SK-N-SH (cell line): ENCODE data around the gene PCBP3. TPM values are rescaled to one million over a fixed set of nuclear protein-coding genes. Genes with fewer than 3 reads are reported as not detected.
A peak's percentile ranks its signal among the peaks of the same experiment; 100 is the strongest.
"Not testable (repeated sequence)": the region's sequence is repeated elsewhere in the genome, so short reads cannot be mapped to it uniquely, and the experiment has no call there.

Source experiments
- CTCF ChIA-PET: fragments of 300-600, 350-600 bp; formaldehyde crosslinking; extraction: SDS; loops from one replicate; lab custom pipeline; 2021; lab: Yijun Ruan, JAX
- POLR2A ChIA-PET: fragments of 350-600 bp; sonication (Branson Sonifier 250); formaldehyde crosslinking; extraction: SDS; loops from one replicate; lab custom pipeline; 2020; ENCODE audit warnings: antibody characterized with exemption, inconsistent platforms; lab: Yijun Ruan, JAX
- DNase-seq: peaks from one replicate; pipeline ENCODE4 v3.0.0; 2012
- H2AFZ ChIP-seq: fragments of 200-600 bp; sonication (generic); 2 replicates; pipeline ENCODE4 v1.8.1; 2016; ENCODE audit warnings: antibody characterized with exemption, mild to moderate bottlenecking, low read depth
- H3F3A ChIP-seq: fragments of 200-600 bp; sonication (generic); replicated peaks from 2 replicates; pipeline ENCODE3; 2016; ENCODE audit warnings: antibody characterized with exemption, mild to moderate bottlenecking; ENCODE audit not compliant: insufficient read depth
- H3K27ac ChIP-seq, 2 experiments: fragments of 200-500 bp in 1 of 2; fragments of 200-600 bp in 1 of 2; sonication (Bioruptor generic) in 1 of 2; sonication (generic), shearing (Covaris generic) in 1 of 2; 2 replicates each; pipeline versions ENCODE4 v1.5.1 to v1.6.1; 2014 to 2016; ENCODE audit warnings: low read depth in 2 of 2, inconsistent platforms in 1 of 2, low read length in 1 of 2, mild to moderate bottlenecking in 1 of 2, mixed read lengths in 1 of 2
- H3K27me3 ChIP-seq: fragments of 200-600 bp; sonication (generic), shearing (Covaris generic); 2 replicates; pipeline ENCODE4 v1.6.1; 2016; ENCODE audit warnings: mixed run types; ENCODE audit not compliant: insufficient read depth
- H3K36me3 ChIP-seq, 2 experiments: fragments of 200-500 bp in 1 of 2; fragments of 200-600 bp in 1 of 2; sonication (Bioruptor generic) in 1 of 2; sonication (generic) in 1 of 2; replicated peaks in 1 of 2; 2 replicates each; pipeline versions ENCODE3 to v1.5.1; 2014 to 2016; ENCODE audit warnings: low read length in 1 of 2, mild to moderate bottlenecking in 1 of 2; ENCODE audit not compliant: insufficient read depth in 2 of 2, control insufficient read depth in 1 of 2
- H3K4me1 ChIP-seq, 2 experiments: fragments of 200-500 bp in 1 of 2; fragments of 200-600 bp in 1 of 2; sonication (Bioruptor generic) in 1 of 2; sonication (generic), shearing (Covaris generic) in 1 of 2; 2 replicates each; pipeline versions ENCODE4 v1.5.1 to v1.6.1; 2014 to 2016; ENCODE audit warnings: low read depth in 1 of 2, low read length in 1 of 2, mixed run types in 1 of 2; ENCODE audit not compliant: insufficient read depth in 2 of 2, control insufficient read depth in 1 of 2
- H3K4me2 ChIP-seq: fragments of 200-600 bp; sonication (generic), shearing (Covaris generic); 2 replicates; pipeline ENCODE4 v1.6.1; 2017; ENCODE audit warnings: mixed run types
- H3K4me3 ChIP-seq, 2 experiments: fragments of 200-500 bp in 1 of 2; fragments of 200-600 bp in 1 of 2; sonication (Bioruptor generic) in 1 of 2; sonication (generic), shearing (Covaris generic) in 1 of 2; 2 replicates each; pipeline versions ENCODE4 v1.5.1 to v1.8.1; 2014 to 2016; ENCODE audit warnings: low read depth in 2 of 2, inconsistent platforms in 1 of 2, low read length in 1 of 2, mild to moderate bottlenecking in 1 of 2, mixed read lengths in 1 of 2, moderate library complexity in 1 of 2
- H3K79me2 ChIP-seq: fragments of 200-600 bp; sonication (generic); 2 replicates; pipeline ENCODE4 v1.8.1; 2017; ENCODE audit warnings: mild to moderate bottlenecking; ENCODE audit not compliant: insufficient read depth
- H3K9ac ChIP-seq: fragments of 200-600 bp; sonication (generic); 2 replicates; pipeline ENCODE4 v1.6.1; 2017; ENCODE audit warnings: mixed run types
- H3K9me2 ChIP-seq: fragments of 200-600 bp; sonication (generic); 2 replicates; pipeline ENCODE4 v1.6.1; 2017; ENCODE audit warnings: mixed run types
- H3K9me3 ChIP-seq: fragments of 200-600 bp; sonication (generic); 2 replicates; pipeline ENCODE4 v1.6.1; 2017; ENCODE audit warnings: mixed run types, mild to moderate bottlenecking, moderate library complexity
- H4K20me1 ChIP-seq: fragments of 200-600 bp; sonication (generic); 2 replicates; pipeline ENCODE4 v1.6.1; 2017; ENCODE audit warnings: mild to moderate bottlenecking, mixed run types; ENCODE audit not compliant: insufficient read depth
- EP300 ChIP-seq, 2 experiments: IDR thresholded peaks; 2 replicates each; pipeline versions ENCODE4 v1.4.0 to v1.6.1; 2012; ENCODE audit warnings: borderline replicate concordance in 1 of 2, low read depth in 1 of 2, low read length in 1 of 2
- FOXM1 ChIP-seq: IDR thresholded peaks from 2 replicates; pipeline ENCODE4 v1.4.0; 2012; ENCODE audit warnings: low read depth, mild to moderate bottlenecking
- MEF2A ChIP-seq: IDR thresholded peaks from 2 replicates; pipeline ENCODE4 v1.4.0; 2012; ENCODE audit warnings: low read depth, borderline replicate concordance
- NRF1 ChIP-seq: IDR thresholded peaks from 2 replicates; pipeline ENCODE4 v1.6.1; 2012; ENCODE audit warnings: low read depth, mild to moderate bottlenecking, low read length
- RFX5 ChIP-seq: IDR thresholded peaks from 2 replicates; pipeline ENCODE4 v1.6.1; 2012; ENCODE audit warnings: mild to moderate bottlenecking, improper control_type of control experiment, low read length
- YY1 ChIP-seq: IDR thresholded peaks from 2 replicates; pipeline ENCODE4 v1.4.0; 2012; ENCODE audit warnings: low read depth, mild to moderate bottlenecking
- WGBS: methylation state at CpG from one replicate; pipeline ENCODE4 v1.1.6; 2017; ENCODE audit warnings: low lambda C conversion rate; 5-methylcytosine and 5-hydroxymethylcytosine counted together
- polyA plus RNA-seq, 3 experiments: library from polyadenylated mRNA; depleted of rRNA; stranded (reverse); fragments of >200 nt; gene quantifications; 2 replicates each; pipeline ENCODE4 v1.2.3, GENCODE V29; 2012
- TF ChIP-seq, protein P1 (sequence below): IDR thresholded peaks from 2 replicates; pipeline ENCODE4 v1.4.0; 2012; ENCODE audit warnings: low read depth, borderline replicate concordance
- TF ChIP-seq, protein P2 (sequence below): fragments of 150-350 bp; IDR thresholded peaks from 2 replicates; pipeline ENCODE4 v1.6.1; 2017; ENCODE audit warnings: antibody characterized with exemption, low read length, low read depth, borderline replicate concordance
- TF ChIP-seq, protein P3 (sequence below): IDR thresholded peaks from 2 replicates; pipeline ENCODE4; 2012

The PCBP3 gene
- polyA plus RNA-seq, 1 of the 3 experiments (the other 2 are of a cell fraction) = 9.5 TPM

DNA sequence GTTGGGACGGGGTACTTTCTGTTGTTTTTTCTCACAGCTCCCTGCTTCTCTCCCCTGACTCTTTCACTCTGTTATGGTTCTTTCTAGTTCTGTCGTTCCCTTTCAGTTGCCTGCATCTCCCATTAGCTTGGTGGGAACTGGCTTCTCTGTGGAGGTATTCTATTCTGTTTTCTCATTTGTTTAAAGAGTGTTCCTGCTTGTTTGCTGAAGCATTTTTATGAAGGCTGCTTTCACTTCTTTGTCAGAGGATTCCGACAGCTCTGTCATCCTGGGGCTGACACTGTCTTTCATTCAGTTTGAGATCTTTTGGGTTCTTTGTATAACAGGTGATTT lies 242.0 kb downstream of the PCBP3 start (continued):
- no peak for TF ChIP-seq NRF1
- no peak for TF ChIP-seq MEF2A
- TF ChIP-seq, protein P1, sequence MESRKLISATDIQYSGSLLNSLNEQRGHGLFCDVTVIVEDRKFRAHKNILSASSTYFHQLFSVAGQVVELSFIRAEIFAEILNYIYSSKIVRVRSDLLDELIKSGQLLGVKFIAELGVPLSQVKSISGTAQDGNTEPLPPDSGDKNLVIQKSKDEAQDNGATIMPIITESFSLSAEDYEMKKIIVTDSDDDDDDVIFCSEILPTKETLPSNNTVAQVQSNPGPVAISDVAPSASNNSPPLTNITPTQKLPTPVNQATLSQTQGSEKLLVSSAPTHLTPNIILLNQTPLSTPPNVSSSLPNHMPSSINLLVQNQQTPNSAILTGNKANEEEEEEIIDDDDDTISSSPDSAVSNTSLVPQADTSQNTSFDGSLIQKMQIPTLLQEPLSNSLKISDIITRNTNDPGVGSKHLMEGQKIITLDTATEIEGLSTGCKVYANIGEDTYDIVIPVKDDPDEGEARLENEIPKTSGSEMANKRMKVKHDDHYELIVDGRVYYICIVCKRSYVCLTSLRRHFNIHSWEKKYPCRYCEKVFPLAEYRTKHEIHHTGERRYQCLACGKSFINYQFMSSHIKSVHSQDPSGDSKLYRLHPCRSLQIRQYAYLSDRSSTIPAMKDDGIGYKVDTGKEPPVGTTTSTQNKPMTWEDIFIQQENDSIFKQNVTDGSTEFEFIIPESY = no peak
- no peak for TF ChIP-seq FOXM1
- no peak for TF ChIP-seq RFX5

DNA sequence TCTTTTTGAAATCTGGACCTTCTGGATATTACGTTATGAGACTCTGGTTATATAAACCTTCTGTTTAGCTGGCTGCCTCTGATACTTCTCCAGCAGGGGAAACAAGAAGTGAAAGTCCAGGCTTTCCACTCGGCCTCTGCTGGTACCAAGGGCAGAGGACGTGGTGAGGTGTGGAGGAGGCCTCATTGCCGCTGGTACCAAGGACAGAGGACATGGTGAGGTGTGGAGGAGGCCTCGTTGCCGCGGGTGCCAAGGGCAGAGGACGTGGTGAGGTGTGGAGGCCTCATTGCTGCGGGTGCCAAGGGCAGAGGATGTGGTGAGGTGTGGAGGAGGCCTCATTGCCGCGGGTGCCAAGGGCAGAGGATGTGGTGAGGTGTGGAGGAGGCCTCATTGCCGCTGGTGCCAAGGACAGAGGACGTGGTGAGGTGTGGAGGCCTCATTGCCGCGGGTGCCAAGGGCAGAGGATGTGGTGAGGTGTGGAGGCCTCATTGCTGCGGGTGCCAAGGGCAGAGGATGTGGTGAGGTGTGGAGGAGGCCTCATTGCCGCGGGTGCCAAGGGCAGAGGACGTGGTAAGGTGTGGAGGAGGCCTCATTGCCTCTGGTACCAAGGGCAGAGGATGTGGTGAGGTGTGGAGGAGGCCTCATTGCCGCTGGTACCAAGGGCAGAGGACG lies 242.5 kb downstream of the PCBP3 start:
- H3K79me2 ChIP-seq, CTCF ChIA-PET, H3K9ac ChIP-seq, DNase-seq, H3K4me3 ChIP-seq, H4K20me1 ChIP-seq, H2AFZ ChIP-seq, H3K9me3 ChIP-seq, H3K36me3 ChIP-seq, H3K9me2 ChIP-seq, H3K27me3 ChIP-seq, H3F3A ChIP-seq, H3K4me2 ChIP-seq: not testable (repeated sequence)
- POLR2A ChIA-PET = interaction anchor here (2.5 kb wide), 1 partner anchor 9 kb away, joined by 23 read pairs; no protein-coding TSS in a partner anchor
- peaks cover 0 to 45% of the 10 kb centered on the region in 2 experiments; a peak in 2 of 4 replicates for H3K4me1 ChIP-seq
- peak overlapping the region in 1 of 2 experiments; percentile 96; a peak in 2 of 4 replicates for H3K27ac ChIP-seq
- 81% methylated on average over 13 of the region's 21 CpGs for WGBS

DNA sequence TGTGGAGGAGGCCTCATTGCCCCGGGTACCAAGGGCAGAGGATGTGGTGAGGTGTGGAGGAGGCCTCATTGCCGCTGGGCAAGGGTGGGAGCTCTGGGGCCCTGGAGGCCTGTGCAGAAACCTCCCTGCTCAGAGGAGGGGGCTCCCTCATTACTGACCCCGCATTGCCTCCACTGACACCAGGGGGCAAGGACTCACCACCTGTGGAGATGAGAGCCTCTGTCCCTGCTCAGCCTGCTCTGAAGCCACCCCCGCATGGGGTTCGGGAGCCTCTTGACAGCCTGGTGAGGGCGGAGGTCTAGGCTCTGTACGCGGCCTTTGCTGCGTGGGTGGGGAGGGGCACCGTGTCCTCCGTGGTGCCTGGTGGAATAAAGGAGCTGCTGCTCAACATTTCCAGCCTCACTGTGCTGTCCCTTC lies 243.1 kb downstream of the PCBP3 start:
- no peaks in the 10 kb centered on the region for H3K9me2 ChIP-seq

More for the DNA sequence above, 243.1 kb downstream of the PCBP3 start:
- Histone ChIP-seq H3K27me3 (no peaks in the 10 kb centered on the region), H3K4me2 (no peak overlapping the region), H3K36me3 (no peaks in the 10 kb centered on the region), H3F3A (peaks cover 3% of the 10 kb centered on the region), H3K9ac (no peak overlapping the region), H3K79me2 (no peaks in the 10 kb centered on the region), H3K4me3 (no peak overlapping the region), H3K4me1 (peaks cover 0 to 51% of the 10 kb centered on the region in 2 experiments; a peak in 2 of 4 replicates), H3K9me3 (no peaks in the 10 kb centered on the region), H2AFZ (no peak overlapping the region), H3K27ac (peak overlapping the region in 1 of 2 experiments; percentile 96; a peak in 2 of 4 replicates), H4K20me1 (no peaks in the 10 kb centered on the region; the same call in 1 of the 2 replicates)
- POLR2A ChIA-PET = interaction anchor here (0.6 to 2.5 kb wide), 3 partner anchors 9 to 331 kb away, joined by 4 to 23 read pairs (median 4); no protein-coding TSS in a partner anchor
- CTCF ChIA-PET = interaction anchor here (1.2 to 1.9 kb wide), 4 partner anchors 8 to 331 kb away, joined by 3 to 10 read pairs (median 4); no protein-coding TSS in a partner anchor
- DNase-seq = no peak
- TF ChIP-seq EP300 (IDR thresholded peaks at IDR 0.05; ENCODE audit: borderline replicate concordance in 1 of 2, low read depth in 1 of 2, low read length in 1 of 2) = no peak
- no peak for TF ChIP-seq YY1
- TF ChIP-seq, protein P2, sequence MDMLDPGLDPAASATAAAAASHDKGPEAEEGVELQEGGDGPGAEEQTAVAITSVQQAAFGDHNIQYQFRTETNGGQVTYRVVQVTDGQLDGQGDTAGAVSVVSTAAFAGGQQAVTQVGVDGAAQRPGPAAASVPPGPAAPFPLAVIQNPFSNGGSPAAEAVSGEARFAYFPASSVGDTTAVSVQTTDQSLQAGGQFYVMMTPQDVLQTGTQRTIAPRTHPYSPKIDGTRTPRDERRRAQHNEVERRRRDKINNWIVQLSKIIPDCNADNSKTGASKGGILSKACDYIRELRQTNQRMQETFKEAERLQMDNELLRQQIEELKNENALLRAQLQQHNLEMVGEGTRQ = no peak
- TF ChIP-seq, protein P3, sequence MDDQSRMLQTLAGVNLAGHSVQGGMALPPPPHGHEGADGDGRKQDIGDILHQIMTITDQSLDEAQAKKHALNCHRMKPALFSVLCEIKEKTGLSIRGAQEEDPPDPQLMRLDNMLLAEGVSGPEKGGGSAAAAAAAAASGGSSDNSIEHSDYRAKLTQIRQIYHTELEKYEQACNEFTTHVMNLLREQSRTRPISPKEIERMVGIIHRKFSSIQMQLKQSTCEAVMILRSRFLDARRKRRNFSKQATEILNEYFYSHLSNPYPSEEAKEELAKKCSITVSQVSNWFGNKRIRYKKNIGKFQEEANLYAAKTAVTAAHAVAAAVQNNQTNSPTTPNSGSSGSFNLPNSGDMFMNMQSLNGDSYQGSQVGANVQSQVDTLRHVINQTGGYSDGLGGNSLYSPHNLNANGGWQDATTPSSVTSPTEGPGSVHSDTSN = no peak
- no peak for TF ChIP-seq MEF2A
- 90% methylated on average over 6 of the region's 11 CpGs for WGBS
